IPS DF 19.7 (cell line): ENCODE results near the gene AKR1A1.
"Not testable (repeated sequence)": the region's sequence is repeated elsewhere in the genome, so short reads cannot be mapped to it uniquely, and the experiment has no call there.

Experiments
- DNase-seq: peaks from one replicate; pipeline ENCODE4 v3.0.0-alpha.2; 2013; ENCODE audit warnings: low read depth, low spot score

The AKR1A1 gene

DNA sequence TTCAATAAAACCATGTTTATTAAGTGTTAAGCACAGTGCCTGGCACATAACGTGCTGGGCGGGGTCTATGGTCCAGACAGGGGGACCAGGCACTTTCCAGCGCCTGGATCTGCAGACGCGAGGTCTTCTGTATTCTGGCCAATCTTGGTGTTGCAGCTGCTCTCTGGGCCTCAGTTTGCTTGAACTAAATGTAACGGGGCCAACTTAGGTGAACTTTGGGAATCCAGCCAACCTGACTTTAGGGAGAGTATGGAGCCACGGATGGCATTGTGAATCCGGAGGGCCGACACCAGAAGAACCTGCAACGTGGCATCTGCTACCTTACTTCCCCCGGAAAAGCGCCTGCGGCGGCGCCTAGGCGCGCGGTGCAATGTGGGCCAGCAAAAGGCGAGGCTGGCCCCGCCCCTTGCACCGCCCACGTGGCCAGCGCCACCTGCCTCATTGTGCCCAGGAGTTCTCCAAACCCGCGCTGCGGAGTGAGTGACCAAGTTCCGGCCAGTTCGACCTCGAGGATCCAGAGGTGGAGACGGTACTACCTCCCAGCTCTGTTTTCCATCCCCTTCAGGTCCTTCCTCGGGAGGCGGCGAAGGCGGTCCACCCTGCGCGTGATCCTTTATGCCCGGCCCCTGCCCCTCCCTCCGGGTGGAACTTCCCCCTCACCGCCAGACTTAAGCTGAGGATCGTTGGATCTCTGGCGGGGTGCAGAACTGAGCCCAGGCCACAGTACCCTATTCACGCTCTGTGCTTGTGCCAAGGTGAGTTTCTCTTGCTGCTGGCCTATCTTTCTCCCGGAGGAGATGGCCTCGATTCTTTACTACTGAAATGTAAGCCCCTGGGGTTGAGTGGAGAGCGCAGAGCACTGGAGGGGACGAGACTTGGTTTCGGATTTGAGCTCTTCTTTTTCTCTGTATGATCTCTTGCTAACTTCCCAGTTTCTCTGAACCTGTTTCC is at the start of gene AKR1A1:
TSS of gene AKR1A1 (plus strand) at position 426 of the 951 bp plus-strand sequence. CDS start 10,969 bp downstream, outside the sequence.
- DNase-seq = peak; percentile 78

DNA sequence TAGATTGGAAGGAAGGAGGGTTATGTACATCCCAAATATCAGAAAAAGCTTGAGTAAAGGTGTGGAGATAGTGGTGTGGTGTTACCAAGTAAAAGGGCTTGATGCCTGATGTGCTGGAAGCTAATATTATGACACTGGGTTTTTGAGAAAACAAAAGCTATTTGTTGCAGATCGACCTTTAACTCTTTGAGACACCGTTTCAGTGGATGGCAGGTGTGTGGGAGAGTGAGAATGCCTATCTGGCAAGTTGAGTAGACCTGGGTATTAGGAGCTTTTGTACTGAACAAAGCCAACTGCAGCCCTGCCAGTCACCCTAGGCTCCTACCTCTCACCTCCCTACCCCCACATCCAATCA is 49.1 kb upstream of the AKR1A1 start:
- DNase-seq = no peak

DNA sequence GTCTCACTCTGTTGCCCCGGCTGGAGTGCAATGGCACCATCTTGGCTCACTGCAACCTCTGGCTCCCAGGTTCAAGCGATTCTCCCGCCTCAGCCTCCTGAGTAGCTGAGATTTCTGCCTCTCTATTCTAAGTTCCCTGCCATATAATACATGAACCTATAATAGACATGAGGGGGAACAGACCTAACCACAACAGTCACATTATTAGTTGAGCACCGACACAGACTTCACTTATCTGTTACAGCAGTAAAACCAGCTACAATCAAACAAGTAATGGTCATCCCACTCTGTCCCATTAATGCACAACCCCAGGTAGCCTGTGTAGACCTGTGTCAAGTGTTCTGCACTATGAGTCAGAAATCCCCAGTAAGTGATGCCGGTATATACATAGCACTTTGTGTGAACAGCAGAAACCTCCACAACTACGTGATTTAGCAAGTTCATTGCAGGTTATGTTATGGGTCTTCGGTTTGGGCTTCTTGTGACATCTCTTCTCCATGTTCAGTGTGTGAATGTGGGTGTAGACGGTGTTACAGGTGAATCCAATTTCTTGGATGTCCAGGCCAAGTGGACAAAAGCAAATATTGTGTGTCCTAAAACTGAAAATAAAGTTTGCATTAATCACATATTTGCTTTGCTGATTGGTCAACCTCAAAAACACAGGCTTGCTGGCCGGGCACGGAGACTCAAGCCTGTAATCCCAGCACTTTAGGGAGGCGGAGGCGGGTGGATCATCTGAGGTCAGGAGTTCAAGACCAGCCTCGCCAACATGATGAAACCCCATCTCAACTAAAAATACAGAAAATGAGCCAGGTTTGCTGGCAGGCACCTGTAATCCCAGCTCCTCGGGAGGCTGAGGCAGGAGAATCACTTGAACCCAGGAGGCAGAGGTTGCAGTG is 46.9 kb upstream of the AKR1A1 start:
- no peak for DNase-seq

DNA sequence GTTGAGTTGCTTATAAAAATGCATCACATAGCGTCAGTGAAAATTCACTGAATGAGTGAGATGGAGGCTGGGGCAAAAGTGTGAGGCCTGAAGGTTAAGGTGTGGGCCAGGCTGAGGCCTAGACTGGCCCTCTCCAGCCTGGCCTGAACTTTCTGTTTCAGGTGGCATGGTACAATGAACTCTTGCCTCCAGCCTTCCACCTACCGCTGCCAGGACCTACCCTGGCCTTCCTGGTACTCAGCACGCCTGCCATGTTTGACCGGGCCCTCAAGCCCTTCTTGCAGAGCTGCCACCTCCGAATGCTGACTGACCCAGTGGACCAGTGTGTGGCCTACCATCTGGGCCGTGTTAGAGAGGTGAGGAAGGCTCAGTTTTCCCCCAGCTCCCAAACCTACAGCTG is 43.4 kb upstream of the AKR1A1 start:
- DNase-seq = no peak

DNA sequence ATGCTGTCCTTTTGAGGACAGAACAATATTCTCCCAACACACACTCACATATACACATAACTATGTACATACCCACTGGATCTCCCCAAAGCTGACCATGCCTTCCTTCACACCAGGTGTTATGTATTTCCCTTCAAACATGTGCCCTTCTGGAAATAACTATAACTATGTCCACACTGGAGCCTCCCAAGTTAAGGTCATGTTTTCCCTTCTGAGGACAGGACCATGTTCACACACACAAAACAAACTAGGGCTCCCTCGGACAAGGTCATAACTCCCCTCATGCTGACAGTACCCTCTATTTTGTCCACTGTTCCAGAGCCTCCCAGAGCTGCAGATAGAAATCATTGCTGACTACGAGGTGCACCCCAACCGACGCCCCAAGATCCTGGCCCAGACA is 42.7 kb upstream of the AKR1A1 start:
- no peak for DNase-seq

DNA sequence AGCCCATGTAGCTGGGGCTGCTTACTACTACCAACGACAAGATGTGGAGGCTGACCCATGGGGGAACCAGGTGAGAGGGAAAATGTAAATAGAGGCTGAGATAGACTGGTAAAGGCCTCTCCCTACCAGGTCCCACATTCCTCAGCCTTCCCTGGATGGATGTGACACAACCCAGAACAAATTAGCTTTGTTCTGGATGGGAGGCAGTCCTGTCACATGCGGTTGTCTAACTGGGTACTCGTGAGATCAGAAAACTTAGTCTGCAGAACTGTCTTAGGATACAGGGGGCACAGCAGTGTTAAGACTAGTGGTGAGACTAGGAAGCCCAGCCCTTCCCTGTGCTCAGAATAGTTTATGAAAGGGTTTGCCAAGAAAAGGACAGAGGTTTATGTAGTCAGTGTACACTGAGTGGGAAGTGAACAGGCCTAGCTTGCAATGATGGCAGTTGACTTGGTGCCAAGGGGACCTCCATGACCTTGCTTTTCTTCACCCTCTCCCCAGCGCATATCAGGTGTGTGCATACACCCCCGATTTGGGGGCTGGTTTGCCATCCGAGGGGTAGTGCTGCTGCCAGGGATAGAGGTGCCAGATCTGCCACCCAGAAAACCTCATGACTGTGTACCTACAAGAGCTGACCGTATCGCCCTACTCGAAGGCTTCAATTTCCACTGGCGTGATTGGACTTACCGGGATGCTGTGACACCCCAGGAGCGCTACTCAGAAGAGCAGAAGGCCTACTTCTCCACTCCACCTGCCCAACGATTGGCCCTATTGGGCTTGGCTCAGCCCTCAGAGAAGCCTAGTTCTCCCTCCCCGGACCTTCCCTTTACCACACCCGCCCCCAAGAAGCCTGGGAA is 42.1 kb upstream of the AKR1A1 start:
- no peak for DNase-seq

DNA sequence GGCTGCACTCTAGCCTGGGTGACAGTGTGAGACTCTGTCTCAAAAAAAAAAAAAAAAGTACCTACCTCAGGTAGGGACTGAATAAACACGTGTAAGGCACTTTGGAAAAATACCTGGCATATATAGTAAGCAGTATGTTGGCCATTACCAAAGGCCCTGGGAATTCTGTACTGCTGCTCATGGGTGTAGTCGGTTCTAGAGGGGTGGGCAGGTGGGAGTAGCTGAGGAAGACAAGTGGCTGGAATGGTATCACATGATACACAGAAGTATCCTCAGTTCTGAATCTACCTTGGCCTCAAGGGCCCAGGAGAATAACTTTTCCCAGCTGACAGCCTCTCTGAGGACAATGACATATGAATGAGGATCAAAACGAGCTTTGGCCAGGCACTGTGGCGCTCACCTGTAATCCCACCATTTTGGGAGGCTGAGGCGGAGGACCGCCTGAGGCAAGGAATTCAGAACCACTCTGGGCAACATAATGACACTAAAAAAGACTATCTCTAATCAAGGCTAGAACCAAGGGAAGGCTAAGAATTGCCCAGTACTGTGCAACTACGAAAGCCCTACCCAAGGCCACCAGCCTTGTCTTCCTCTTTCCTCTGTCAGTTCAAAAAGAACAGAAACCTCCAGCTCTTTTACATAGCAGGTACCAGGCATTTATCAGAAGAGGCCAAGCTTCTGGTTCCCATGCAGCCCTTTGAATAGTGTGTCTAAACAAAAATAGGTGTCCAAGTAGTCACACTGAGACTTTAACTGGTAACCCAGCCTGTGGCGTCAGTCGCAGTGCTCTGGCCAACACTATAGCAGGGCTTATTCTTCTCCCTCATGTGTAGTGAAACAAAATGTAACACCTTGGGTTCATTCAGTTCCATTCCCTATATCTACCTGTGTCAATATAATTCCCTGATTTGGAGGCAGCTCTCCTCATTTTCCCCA is 40.3 kb upstream of the AKR1A1 start:
- no peak for DNase-seq

DNA sequence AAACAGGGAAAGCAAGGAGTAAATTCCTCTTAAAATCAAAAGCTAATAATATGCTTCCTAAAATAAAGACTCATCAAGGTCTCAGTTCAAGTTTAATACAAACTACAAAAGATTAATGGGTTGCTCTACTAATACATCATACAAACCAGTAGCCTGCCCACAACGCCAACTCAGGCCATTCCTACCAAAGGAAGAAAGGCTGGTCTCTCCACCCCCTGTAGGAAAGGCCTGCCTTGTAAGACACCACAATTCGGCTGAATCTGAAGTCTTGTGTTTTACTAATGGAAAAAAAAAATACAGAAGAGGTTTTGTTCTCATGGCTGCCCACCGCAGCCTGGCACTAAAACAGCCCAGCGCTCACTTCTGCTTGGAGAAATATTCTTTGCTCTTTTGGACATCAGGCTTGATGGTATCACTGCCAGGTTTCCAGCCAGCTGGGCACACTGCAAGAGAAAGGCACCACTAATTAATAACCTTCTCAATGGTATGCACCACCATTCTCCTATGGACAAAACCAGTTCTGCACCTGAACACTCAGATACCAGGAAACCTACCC is 39.6 kb upstream of the AKR1A1 start:
- no peak for DNase-seq

DNA sequence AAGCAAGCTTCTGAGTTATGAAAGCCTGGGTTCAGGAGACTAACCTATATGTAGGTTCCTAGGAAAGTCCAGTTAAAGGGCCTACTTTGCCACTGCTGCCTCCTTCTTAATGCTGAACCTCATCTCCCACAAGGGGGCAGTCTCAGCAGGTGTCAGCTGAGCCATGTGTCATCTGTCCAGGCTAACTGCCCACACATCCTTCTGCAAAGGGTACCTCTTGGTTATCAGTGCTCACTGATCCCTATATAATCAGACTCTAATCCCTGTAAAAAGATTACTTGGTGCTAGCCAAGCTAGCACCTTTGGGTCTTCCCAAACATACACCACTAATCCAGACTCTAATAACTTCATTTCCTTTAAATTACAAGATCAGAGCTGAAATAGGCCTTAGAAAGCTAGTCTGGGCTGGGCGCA is 38.0 kb upstream of the AKR1A1 start:
- no peak for DNase-seq

DNA sequence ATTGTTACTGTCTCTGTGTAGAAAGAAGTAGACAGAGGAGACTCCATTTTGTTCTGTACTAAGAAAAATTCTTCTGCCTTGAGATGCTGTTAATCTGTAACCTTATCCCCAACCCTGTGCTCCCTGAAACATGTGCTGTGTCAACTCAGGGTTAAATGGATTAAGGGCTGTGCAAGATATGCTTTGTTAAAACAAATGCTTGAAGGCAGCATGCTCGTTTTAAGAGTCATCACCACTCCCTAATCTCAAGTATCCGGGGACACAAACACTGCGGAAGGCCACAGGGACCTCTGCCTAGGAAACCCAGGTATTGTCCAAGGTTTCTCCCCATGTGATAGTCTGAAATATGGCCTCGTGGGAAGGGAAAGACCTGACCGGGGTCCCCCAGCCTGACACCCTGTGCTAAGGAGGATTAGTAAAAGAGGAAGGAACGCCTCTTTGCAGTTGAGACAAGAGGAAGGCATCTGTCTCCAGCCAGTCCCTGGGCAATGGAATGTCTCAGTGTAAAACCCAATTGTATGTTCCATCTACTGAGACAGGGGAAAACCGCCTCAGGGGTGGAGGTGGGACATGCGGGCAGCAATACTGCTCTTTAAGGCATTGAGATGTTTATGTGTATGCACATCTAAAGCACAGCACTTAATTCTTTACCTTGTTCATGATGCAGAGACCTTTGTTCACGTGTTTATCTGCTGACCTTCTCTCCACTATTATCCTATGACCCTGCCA is 36.9 kb upstream of the AKR1A1 start:
- DNase-seq = not testable (repeated sequence)

DNA sequence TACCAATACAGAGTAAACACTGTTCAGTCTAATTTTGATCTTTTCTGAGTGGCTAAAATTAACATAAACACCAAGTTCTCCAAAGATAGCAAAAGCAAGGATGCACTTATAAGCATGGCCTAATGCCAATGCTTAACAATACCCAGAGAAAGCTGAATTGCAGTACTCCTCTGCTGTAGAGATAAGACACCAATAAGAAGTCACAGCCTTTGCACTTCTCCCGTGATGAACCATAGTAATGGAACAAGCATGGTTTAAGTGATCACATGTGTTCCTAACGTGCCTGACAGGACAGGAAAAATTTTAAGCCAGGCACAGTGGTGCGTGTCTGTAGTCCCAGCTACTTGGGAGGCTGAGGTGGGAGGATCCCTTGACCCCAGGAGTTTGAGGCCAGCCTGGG is 34.6 kb upstream of the AKR1A1 start:
- no peak for DNase-seq

DNA sequence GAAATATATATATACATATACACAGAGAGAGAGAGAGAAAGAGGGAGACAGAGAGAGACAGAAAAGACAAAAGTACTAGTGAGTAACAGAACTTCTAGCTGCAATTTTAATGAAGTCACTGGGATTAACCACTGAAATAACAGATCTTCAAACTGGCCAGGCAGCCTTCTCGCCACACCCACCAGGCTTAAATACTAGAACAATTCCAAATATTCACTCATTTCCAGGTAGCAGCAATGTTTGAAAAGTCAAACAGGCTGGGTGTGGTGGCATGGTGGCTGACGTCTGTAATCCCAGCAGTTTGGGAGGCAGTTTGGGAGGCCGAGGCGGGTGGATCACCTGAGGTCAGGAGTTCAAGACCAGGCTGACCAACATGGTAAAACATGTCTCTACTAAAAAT is 34.2 kb upstream of the AKR1A1 start:
- no peak for DNase-seq

DNA sequence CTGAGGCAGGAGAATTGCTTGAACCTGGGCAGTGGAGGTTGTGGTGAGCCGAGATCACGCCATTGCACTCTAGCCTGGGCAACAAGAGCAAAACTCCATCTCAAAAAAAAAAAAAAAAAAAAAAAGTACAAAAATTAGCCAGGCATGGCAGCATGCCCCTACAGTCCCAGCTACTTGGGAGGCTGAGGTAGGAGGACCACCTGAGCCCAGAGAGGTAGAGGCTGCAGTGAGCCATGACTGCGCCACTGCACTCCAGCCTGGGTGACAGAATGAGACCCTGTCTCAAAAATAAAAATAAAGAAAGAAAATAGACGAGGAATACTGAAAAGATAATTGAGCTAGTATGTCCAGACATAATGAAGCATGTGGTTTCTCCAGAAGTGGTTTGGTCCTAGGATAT is 32.3 kb upstream of the AKR1A1 start:
- not testable (repeated sequence) for DNase-seq

DNA sequence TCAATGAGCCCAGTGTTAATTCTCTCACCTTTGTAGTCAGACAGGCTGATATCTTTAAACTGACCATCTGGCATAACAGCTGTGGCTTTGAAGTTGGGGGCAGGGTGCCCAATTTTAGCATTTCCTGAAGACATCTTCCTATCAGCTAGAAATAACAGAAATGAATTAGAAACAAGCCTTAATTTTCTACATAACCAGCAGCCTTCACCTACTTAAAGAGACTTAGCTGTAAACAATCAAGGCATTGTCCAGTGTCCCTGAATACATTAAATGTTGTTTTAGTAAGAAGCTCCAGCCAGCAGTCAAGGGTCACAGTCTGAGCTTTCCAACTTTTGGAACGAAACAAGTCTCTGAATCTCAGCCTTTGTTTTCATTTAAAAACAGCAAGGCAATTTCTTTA is 31.7 kb upstream of the AKR1A1 start:
- DNase-seq = no peak

DNA sequence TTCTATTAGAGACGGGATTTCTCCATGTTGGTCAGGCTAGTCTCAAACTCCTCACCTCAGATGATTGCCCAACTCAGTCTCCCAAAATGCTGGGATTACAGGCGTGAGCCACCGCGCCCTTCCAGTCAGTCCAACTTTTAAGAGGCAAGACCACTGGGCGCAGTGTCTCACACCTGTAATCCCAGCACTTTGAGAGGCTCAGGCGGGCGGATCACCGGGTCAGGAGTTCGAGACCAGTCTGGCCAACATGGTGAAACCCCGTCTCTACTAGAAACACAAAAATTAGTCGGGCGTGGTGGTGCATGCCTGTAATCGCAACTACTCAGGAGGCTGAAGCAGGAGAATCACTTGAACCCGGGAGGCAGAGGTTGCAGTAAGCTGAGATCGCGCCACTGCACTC is 30.9 kb upstream of the AKR1A1 start:
- DNase-seq = not testable (repeated sequence)

DNA sequence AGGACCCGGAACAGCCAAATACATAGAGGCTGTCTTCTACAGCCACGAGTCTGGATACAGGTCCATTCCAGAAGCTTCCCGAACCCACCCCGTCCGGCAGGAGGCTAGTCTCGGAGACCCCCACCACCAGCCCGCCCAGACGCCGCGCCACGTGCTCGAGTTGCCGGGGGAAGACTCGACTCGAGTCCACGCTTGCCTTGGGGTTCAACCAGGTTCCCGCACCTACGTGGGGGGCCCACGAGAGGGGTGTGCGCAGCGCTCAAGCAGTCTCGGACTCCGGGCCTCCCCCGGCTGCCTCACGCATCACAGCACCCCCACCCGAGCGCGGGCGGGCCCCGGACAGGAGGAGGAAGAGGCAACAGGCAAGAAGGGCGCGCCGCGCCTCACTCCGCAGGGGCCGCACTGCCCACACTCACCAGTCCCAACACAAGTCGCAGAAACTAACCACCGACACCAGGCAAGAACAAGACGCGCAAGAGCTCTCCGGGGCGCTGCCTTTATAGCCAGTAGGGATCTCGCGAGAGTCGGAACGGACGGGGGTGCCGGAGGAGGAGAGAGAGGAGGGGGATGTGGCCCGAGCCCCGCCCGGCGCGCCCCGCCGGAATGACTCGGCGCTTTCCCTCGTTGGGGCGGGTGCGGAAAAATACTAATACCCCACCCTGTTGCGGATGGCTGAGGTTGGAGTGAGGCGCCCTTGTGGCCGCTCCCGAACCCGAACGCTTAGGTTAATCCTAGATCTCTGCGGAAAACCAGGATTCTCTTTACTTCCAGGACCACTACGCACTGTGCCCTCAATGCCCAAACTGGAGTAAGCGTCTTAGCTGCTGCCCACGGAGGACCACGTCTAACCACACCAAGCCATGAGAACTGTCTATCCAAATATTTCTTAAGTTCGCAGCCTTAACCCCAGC is 29.0 kb upstream of the AKR1A1 start, which contains the start of gene PRDX1:
TSS of gene PRDX1 (minus strand) at position 472 of the 911 bp plus-strand sequence. CDS start 2,841 bp downstream, outside the sequence.
- DNase-seq = peak; percentile 83

DNA sequence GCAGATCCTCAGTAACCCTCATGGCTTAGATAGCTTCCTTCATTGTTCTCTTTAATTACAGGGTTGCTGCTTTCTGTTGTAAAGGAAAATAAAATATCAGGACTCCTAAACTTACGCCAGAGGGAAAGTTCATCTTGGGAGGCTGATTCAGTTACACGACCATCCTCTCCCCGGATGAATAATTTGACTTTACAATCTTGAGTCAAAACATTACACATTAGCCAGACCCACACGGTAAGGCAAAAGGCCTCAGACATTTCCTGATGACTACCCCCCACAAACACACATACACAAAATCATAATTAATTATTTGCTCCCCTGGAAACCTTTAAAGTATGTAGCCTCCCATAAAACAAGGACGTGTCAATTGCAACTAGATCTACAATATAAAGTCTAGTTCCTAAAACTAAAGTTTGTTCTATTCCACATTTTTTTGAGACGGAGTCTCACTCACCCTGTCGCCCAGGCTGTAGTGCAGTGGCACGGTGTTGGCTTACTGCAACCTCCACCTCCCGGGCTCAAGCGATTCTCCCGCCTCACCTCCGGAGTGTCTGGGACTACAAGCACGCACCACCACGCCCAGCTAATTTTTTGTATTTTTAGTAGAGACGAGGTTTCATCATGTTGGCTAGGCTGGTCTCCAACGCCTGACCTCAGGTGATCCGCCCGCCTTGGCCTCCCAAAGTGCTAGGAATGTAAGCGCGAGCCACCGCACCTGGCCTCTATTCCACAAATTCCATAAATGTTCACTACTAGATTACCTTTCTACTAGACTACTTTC is 28.1 kb upstream of the AKR1A1 start:
- DNase-seq = no peak
